HG03342 (cell line): ENCODE data around the gene RAB12.
"Not testable (repeated sequence)": the region's sequence is repeated elsewhere in the genome, so short reads cannot be mapped to it uniquely, and the experiment has no call there.

Experiments used
- ATAC-seq: cut with Tn5 transposase; IDR thresholded peaks from one replicate; pipeline ENCODE4 v1.9.1; 2021; ENCODE audit warnings: mild to moderate bottlenecking, moderate library complexity; ENCODE audit not compliant: unreplicated experiment

Gene RAB12, protein sequence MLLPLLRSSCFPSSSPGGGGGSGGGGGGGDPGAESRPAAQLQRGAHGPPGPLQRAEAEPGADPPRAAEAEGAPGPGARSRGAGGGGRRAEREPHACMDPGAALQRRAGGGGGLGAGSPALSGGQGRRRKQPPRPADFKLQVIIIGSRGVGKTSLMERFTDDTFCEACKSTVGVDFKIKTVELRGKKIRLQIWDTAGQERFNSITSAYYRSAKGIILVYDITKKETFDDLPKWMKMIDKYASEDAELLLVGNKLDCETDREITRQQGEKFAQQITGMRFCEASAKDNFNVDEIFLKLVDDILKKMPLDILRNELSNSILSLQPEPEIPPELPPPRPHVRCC

GRCh38 chr18:8608795-8609658 is at the start of gene RAB12:
Gene RAB12 (plus strand): TSS chr18:8609437. CDS start chr18:8609440, 3 bp downstream.
- peak; percentile 68 for ATAC-seq

- no peak for ATAC-seq
These were observed 49.5 kb upstream of the RAB12 start for GRCh38 chr18:8559612-8560186.

DNA sequence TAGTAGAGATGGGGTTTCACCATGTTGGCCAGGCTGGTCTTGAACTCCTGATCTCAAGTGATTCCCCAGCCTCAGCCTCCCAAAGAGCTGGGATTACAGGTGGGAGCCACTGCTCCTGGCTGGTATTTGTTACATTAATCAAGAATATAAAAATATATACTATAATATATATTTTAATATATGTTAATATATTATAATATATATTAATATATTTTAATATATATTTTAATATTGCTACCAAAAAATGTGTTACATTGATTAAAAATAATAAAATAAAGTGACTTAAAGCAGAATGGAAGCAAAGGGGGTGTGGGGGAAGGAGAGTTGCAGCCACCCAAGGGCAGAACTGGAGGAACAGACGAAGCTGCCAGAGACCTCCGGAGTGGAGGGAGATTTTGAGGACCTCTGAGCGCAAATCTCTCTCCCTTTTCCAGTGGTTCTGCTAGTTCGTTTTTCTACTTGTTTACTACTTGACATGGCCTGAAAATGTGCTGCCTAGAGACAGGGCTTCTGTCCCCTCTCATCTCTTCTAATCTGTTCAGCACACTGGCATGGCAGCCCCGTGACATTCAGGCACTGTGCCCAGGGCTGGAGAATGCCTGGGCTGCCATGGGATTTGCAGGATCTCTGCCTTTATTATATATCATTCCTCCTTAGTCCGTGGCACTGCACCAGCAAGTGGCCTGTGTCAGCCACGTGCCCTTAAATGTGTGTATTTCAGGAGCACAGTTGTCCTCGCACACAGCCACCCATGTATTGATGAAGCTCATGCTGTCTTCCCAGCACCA is 47.9 kb upstream of the RAB12 start:
- no peak for ATAC-seq

DNA sequence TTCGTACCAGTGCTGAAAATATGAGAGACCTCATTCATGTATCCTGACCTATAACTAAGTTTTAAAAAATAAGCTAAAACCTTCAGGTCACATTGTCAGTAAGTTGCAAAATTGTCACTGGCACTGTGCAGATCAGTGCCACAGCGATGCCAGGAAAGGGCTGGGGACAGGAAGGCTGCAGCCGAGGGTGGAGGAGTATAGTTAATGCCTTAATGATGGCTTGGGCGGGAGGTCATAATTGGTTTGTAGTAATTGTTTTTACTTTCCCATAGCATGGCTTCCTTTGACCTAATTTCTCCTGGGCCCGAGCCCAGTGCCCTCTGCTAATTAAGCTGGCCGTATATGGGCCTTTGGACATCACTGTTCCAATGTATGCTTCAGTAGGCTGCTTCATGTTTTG is 47.2 kb upstream of the RAB12 start:
- no peak for ATAC-seq

DNA sequence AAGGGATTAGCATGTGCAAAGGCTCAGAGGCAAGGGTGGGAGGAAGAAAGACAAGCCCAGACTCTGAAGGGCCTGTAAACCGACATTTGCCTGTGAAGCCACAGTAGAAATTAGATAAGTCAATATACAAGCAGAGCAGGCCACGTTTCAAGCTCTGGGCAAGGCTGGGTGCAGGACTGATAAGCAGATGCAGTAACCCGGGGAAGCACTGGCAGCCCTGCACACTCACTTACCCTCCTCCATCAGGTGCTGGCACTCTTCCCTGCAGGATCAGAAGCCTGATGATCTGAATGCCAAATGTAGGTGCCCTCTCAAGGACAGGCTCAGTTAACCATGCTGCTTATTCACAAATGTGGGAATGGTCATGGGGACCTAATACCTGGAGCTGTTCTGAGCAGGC is 46.3 kb upstream of the RAB12 start:
- ATAC-seq: no peak

- ATAC-seq: no peak
These were observed 37.8 kb upstream of the RAB12 start for GRCh38 chr18:8571399-8571798.

- not testable (repeated sequence) for ATAC-seq
These were observed 35.5 kb upstream of the RAB12 start for GRCh38 chr18:8573766-8574165.

- no peak for ATAC-seq
These were observed 24.4 kb upstream of the RAB12 start for GRCh38 chr18:8584798-8585197.

GRCh38 chr18:8586941-8587340 is 22.3 kb upstream of the RAB12 start:
- ATAC-seq: no peak

- ATAC-seq: no peak
These were observed 13.8 kb upstream of the RAB12 start for GRCh38 chr18:8595445-8595844.

DNA sequence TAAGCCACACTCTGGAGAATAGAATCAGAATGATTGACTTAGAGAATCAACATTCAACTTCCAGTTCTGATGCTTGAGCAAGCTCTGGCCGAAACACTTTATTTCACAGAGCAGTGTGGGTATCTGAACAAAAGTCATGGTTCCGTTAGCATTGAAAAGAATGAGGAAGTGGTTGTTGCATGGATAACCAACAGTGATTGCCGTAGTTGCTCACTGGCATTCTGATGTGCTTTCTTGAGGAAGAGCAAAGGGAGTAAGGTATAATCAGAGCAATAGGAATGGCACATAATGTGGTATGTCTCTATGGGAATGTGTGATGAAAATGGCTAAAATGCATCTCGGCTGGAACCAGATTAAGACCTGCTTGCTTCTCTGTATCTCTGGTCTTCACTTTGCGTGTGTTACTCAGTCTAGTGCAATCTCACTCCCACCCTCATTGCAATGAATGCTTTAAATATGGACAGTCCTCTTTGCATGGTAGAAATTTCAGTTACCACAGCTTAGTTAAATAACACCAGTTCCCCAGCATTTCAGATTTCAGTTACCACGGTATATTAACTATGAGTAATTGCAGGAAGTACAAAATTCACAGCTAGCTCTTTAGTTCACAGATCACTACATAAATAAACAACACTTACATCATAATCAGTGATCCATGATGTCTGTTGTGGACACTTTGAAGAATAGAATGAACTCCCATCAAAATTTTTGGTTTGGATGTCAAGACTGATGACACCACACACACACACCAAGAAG is 7.8 kb upstream of the RAB12 start:
- peak; percentile 64 for ATAC-seq

DNA sequence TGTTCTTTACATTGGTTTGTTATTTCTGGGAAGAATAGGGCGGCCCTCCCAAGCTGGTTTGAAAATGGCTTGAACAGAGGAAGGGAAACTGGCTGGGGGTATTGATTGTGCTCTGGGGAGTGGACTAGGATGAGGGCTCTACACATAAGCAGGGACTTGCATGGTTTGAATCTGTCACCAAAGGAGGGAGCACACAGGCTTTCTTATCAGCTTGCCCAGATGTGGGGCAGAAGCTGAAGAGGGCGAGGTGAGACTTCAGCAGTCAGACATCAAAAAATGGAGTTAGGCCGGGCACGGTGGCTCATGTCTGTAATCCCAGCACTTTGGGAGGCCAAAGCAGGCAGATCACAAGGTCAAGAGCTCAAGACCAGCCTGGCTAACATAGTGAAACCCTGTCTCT is 7.2 kb upstream of the RAB12 start:
- peak; percentile 19 for ATAC-seq

- ATAC-seq: no peak
These were observed 6.7 kb upstream of the RAB12 start for GRCh38 chr18:8602557-8602956.

DNA sequence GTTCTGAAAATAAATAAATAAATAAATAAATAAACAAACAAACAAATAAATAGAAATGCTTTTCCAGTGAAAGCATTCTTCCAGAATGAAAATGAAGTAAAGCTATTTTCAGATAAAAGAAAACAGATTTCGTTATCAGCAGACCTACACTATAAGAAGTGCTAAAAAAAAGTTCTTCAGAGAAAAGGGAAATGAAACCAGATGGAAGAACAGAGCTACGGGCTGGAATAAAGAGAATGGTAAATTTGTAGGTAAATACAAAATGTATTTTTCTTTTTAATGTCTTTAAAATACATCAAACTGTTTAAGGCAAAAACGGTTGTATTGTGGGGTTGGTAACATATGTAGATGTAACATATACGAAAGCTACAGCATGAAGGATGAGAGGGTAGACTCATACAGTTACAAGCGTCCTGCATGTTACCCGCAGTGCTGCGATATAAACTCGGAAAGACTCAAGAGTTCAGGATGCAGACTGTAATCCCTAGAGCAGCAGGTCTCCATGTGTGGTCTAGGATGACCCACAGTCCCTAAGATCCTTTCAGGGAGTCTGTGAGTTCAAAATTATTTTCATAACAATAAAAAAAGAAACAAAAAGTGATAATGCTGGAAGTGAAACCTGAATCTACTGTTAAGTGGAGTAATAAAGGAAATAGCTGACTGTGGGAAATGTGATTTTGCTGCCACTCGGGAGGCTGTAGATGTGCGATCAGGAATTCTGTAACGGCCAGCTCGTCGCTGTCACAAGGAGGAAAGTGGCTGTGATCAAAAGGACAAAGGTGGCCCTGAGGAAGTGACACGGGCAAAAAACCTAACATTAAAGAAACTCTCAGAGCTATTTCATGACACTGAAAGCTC is 5.3 kb upstream of the RAB12 start:
- peak; percentile 32 for ATAC-seq

- no peak for ATAC-seq
These were observed 3.3 kb upstream of the RAB12 start for GRCh38 chr18:8605974-8606373.

DNA sequence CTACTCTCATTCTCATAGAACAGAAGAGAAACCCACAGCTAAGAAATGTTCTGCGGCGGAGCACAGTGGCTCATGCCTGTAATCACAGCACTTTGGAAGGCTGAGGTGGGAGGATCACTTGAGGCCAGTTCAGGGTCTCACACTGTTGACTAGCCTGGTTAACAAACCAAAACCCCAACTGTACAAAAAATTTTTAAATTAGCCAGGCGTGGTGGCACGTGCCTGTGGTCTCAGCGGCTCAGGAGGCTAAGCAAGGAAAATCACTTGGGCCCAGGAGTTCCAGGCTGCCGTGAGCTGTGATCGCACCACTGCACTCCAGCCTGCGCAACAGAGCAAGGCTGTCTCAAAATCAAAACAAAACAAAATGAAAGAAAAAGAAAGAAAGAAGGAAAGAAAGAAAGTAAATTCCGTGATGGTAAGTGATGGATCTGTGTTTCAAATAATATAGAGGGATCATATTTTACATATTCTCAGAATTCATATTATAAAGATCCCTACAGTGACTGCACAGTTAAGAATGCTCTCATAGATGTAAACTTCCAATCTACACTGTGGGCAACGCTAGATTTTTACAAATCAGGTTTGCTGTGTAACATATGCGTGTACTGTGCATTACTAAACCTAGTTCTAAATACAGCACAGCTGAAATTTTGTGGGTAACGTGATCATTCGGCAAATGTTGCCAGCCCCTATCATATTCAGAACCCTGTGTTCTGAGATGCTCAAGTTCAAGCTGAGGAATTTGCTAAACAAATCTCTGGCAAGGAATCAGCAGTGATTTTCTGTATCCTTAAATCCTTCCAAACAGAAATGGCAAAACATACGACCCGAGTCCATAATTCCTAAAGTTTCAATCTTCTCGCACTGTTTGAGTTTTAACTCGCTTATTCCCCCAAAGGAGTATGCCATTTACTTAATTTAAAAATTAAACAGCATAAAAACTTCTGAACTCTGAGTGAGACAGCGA is 1.2 kb upstream of the RAB12 start:
- no peak for ATAC-seq

GRCh38 chr18:8609659-8610458 is 622 bp downstream of the RAB12 start:
- peak; percentile 15 for ATAC-seq
